Lower lobe of right lung (tissue), 2 donors: ENCODE measurements around the gene PBX1. TPM values are rescaled to one million over a fixed set of nuclear protein-coding genes. Genes with fewer than 3 reads are reported as not detected.

Experiments
- ATAC-seq, 2 donors: fragments of 200-7000 bp; cut with Tn5 transposase; one replicate each; pipeline ENCODE4 v1.9.1; 2020 to 2022; ENCODE audit warnings: mild to moderate bottlenecking in 2 of 2, moderate library complexity in 2 of 2
- DNase-seq: peaks from one replicate; pipeline ENCODE4 v3.0.0-alpha.2; 2020
- H3K27ac ChIP-seq: fragments of 200-600 bp; one replicate; pipeline ENCODE4 v1.8.0; 2022
- H3K27me3 ChIP-seq: fragments of 200-600 bp; one replicate; pipeline ENCODE4 v1.8.0; 2022; ENCODE audit warnings: low read depth
- H3K36me3 ChIP-seq: fragments of 200-600 bp; one replicate; pipeline ENCODE4 v1.8.0; 2022; ENCODE audit warnings: mild to moderate bottlenecking
- H3K4me1 ChIP-seq: fragments of 200-600 bp; one replicate; pipeline ENCODE4 v1.8.0; 2022
- H3K4me3 ChIP-seq: fragments of 200-600 bp; one replicate; pipeline ENCODE4 v1.8.0; 2022; ENCODE audit warnings: mild to moderate bottlenecking
- H3K9me3 ChIP-seq: fragments of 200-600 bp; one replicate; pipeline ENCODE4 v1.8.0; 2022
- intact Hi-C: fragments of 100-400 bp; cut with DNase I; formaldehyde crosslinking; loops from one replicate; pipeline ENCODE4 v1.11.0; 2022
- total RNA-seq: library from RNA; stranded (reverse); fragmentation: NEBNext Ultra II Directional; extraction: Animal tissue kit (Norgen Biotek cat#: 25700); gene quantifications from one replicate; pipeline ENCODE4 v1.2.1, GENCODE V29; 2021
- TF ChIP-seq, protein P1 (sequence below): fragments of 200-600 bp; IDR thresholded peaks from one replicate; pipeline ENCODE4 v1.8.0; 2022; ENCODE audit warnings: antibody characterized with exemption, mild to moderate bottlenecking
- donor health status: DM: no; HTN: yes; CAD: no; lungs with severe emphysema.

The PBX1 gene
- total RNA-seq, 1 donor from 2014 or later, result 58.1 TPM

DNA sequence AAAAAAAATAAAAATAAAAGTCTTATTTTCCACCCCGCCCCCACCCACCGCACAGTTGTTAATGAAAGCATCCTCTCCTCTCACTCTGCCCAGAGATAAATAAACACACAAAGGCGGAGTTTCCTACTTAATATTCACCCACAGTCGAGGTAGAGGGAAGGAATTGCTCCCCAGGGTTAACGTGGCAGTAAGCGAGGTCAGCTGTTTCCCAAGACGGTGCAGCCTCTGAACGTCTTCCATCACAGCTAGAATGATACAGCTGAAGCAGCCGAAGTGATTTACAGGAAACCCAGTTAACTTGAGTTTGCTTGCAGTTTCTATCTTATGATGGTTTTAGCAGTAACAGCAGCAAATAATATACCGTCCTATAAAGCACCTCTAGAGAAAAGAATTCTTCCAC, 283.9 kb downstream of the PBX1 start:
- intact Hi-C loops, result no loop called here

DNA sequence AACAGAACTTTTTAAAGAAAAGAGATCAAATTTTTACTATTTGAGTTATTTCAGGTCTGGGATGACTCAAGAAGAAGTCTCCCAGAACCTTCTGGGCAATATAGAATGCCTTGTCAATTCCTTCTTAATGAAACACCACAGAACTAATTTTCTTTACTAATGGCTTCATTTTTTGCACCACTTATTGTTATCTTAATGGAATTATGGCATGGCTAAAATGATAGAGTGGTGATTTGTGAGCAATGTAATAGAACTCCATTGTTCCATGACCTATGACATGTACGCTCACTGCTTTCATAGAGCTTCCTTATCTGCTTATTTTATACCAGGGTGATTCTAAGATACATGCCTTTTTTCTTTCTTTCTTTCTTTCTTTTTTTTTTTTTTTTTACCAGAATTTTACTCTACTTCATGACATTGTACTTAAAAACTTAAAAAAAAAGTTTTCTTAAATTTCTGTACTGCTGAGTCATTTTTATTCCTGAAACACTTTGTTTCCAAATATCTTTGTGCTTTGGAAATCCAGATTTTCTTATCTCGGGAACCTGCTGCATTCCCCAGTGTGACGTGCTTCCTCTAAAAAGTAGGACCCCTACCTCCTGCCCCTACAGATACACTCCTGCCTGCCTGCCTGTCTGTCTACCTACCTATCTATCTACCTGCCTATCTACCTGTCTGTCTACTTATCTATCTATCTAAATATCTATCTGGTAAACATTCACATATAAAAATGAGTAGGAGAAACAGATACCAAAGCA, 284.9 kb downstream of the PBX1 start:
- Histone ChIP-seq H3K4me3 (no peak overlapping the region), H3K27me3 (no peaks in the 10 kb centered on the region), H3K27ac (no peak overlapping the region), H3K9me3 (no peaks in the 10 kb centered on the region), H3K36me3 (peaks cover 39% of the 10 kb centered on the region), H3K4me1 (peaks cover 4% of the 10 kb centered on the region)
- no peak for ATAC-seq
- TF ChIP-seq, protein P1, sequence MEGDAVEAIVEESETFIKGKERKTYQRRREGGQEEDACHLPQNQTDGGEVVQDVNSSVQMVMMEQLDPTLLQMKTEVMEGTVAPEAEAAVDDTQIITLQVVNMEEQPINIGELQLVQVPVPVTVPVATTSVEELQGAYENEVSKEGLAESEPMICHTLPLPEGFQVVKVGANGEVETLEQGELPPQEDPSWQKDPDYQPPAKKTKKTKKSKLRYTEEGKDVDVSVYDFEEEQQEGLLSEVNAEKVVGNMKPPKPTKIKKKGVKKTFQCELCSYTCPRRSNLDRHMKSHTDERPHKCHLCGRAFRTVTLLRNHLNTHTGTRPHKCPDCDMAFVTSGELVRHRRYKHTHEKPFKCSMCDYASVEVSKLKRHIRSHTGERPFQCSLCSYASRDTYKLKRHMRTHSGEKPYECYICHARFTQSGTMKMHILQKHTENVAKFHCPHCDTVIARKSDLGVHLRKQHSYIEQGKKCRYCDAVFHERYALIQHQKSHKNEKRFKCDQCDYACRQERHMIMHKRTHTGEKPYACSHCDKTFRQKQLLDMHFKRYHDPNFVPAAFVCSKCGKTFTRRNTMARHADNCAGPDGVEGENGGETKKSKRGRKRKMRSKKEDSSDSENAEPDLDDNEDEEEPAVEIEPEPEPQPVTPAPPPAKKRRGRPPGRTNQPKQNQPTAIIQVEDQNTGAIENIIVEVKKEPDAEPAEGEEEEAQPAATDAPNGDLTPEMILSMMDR, result no peak
- intact Hi-C loops, result no loop called here
- no peak for DNase-seq

More for the DNA sequence above, 283.9 kb downstream of the PBX1 start:
- Histone ChIP-seq H3K27me3 (no peaks in the 10 kb centered on the region), H3K36me3 (peaks cover 34% of the 10 kb centered on the region), H3K4me3 (no peak overlapping the region), H3K9me3 (no peaks in the 10 kb centered on the region), H3K4me1 (peaks cover 4% of the 10 kb centered on the region), H3K27ac (no peak overlapping the region)
- TF ChIP-seq, protein P1, result no peak
- no peak for ATAC-seq
- DNase-seq, result no peak

DNA sequence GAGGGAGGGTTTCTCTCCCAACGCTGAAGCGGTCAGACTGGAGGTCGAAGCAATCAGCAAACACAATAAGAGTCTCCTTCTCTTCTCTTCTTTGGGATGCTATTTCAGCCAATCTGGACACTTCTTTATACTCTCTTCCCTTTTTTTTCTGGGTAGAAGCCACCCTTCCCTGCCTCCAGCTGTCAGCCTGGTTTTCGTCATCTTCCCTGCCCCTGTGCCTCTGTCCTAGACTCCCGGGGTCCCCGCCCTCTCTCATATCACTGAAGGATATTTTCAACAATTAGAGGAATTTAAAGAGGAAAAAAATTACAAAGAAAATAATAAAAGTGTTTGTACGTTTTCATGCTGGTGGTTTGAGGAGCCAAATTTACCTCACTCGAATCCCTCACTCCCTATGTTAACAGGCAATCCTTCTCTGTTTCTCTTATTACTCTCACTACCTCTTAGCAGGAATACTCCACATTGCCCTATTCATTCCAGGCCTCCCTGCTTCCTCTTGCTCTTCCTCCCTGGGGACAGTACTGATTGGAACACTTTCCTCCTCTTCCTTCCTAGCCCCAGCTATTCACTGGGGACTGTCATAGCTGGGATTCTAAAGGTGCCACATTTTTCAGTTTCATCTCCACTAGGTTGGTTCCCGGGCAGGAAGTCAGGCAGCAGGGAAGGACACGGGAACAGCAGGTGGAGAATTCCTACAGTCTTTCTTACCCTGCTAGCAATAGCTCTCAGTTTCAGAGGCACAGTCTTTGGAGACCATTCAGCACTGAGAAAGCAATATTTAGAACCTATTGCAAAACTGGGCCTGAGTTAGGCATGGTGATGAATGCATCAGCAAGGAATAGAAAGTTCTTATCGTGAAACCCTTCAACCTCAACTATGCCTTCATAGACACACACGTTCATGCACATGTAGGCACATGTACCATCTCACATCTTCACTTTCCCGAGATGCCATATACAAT, 288.0 kb downstream of the PBX1 start:
- intact Hi-C loops, result no loop called here
- no peak for ATAC-seq

DNA sequence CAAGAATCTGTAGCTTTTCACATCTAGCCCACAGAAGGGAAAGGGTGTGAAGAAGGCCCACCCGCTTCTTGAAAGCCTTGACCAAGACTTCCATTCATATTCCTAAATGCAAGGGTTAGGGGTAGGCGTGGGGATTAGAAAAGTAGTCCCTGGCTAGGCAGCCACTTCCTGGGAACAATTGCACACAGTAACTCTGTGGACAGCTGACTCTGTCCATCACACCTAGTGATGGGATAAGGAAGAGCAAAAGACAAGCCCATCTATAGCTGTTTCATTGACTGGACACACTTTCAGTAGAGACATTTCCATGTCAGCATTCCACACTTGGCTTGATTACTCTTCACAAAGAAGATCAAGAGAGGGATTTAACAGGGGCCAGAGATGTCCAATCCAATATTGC, 294.2 kb downstream of the PBX1 start:
- no peak for DNase-seq
- H3K9me3 ChIP-seq, result no peaks in the 10 kb centered on the region
- ATAC-seq, result no peak
- intact Hi-C loops, result no loop called here
- H3K27me3 ChIP-seq, result no peaks in the 10 kb centered on the region
- H3K4me1 ChIP-seq, result no peaks in the 10 kb centered on the region
- peaks cover 2% of the 10 kb centered on the region for H3K36me3 ChIP-seq
- H3K4me3 ChIP-seq, result no peak overlapping the region
- TF ChIP-seq, protein P1, result no peak
- H3K27ac ChIP-seq, result no peak overlapping the region

More for the DNA sequence above, 288.0 kb downstream of the PBX1 start:
- Histone ChIP-seq H3K9me3 (no peaks in the 10 kb centered on the region), H3K36me3 (peaks cover 30% of the 10 kb centered on the region), H3K4me1 (peaks cover 2% of the 10 kb centered on the region), H3K27me3 (no peaks in the 10 kb centered on the region), H3K4me3 (no peak overlapping the region), H3K27ac (no peak overlapping the region)
- TF ChIP-seq, protein P1, result no peak
- no peak for DNase-seq

DNA sequence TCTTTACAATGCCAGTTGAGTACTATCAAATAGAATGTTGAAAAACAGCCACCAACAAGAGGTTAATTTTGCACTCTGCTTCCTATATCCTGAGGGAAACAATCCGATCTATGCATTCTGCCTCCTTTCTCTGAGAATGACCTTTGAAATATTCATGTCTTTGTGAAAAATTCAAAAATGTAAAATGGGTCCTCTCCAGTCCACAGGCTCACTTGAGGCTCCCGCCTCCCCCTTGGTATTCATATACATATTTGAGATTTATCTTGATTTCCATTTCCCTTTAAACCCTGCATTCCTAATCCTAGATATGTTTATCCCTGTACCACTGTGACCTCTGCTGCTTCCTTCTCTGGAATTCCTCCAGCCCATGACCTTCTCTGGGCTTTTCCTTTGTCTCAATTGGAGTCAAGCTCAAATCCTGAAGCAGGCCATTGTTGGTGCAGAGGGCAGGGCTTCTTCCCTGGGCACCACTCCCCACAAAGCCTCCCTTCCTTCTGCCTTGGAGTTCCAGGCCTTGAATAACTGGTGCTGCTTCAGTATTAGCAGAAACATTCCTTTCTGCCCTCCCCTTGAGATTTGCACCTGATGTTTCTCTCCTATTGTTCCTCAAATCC, 296.8 kb downstream of the PBX1 start:
- ATAC-seq, result no peak
- no peaks in the 10 kb centered on the region for H3K36me3 ChIP-seq
- no peaks in the 10 kb centered on the region for H3K27me3 ChIP-seq
- intact Hi-C loops, result no loop called here
- H3K4me1 ChIP-seq, result no peaks in the 10 kb centered on the region
- no peak overlapping the region for H3K4me3 ChIP-seq
- DNase-seq, result no peak
- H3K9me3 ChIP-seq, result no peaks in the 10 kb centered on the region
- no peak overlapping the region for H3K27ac ChIP-seq
- TF ChIP-seq, protein P1, result no peak
